Measurements from ENCODE around the gene REEP6. TPM values are rescaled to one million over a fixed set of nuclear protein-coding genes. Genes with fewer than 3 reads are reported as not detected.
"Not testable (repeated sequence)": the region's sequence is repeated elsewhere in the genome, so short reads cannot be mapped to it uniquely, and the experiment has no call there.

Gene REEP6
- total and polyA plus RNA-seq, 7 donors: 0.23 to 2.0 (median 1.3) TPM

DNA sequence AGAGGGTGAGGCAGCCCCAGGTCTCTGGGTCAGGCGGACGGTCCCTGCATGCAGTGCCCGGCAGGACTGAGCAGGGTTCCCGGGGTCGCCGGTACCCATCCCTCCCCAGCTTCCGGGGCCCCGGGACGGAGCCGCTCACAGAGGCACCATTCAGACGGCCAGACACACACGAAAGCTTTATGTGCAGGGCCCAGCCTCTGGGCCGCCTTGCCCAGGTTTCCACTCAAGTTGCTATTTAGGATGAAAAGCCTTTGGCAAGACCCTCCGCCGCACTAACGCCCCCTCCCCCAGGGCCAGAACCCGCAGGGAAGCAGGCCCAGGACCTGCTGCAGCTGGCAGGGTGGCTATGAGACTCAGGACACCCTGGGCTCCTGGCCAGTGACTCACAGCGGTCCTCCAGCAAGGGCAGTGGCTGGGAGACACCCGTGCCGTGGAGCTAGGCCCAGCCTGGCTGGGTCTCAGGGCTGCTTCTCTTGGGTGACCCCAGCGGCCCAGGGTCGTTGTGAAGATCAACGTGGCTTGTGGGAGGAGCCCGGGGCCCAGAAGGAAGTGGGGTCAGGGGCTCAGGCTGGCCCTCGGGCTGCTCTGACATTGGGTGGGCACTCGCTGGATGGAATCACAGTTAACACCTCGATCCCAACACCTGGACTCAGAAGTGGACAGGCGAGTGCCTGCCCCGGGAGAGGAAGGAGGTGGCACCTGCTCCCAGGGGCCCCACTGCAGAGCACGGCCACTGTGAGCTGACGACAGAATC, 16.8 kb upstream of the REEP6 start:
- peaks cover 0 to 42% (median 36%) of the 10 kb centered on the region in 3 donors for H3K27me3 ChIP-seq (ENCODE audit: insufficient read depth in 3 of 3, low read length in 2 of 3)
- H3K36me3 ChIP-seq (ENCODE audit: insufficient read depth in 1 of 2, low read depth in 1 of 2): peaks cover 0 to 18% of the 10 kb centered on the region in 2 donors
- intact Hi-C loops (cut with DNase I): no loop called here
- H3K9me3 ChIP-seq: no peaks in the 10 kb centered on the region
- DNase-seq (peak in 1 of 2 donors; percentile 69), ATAC-seq (peak; percentile 35 to 52 (median 42))
- no peak overlapping the region for H3K4me3 ChIP-seq
- no peak overlapping the region for H3K27ac ChIP-seq
- TF ChIP-seq, protein P1, sequence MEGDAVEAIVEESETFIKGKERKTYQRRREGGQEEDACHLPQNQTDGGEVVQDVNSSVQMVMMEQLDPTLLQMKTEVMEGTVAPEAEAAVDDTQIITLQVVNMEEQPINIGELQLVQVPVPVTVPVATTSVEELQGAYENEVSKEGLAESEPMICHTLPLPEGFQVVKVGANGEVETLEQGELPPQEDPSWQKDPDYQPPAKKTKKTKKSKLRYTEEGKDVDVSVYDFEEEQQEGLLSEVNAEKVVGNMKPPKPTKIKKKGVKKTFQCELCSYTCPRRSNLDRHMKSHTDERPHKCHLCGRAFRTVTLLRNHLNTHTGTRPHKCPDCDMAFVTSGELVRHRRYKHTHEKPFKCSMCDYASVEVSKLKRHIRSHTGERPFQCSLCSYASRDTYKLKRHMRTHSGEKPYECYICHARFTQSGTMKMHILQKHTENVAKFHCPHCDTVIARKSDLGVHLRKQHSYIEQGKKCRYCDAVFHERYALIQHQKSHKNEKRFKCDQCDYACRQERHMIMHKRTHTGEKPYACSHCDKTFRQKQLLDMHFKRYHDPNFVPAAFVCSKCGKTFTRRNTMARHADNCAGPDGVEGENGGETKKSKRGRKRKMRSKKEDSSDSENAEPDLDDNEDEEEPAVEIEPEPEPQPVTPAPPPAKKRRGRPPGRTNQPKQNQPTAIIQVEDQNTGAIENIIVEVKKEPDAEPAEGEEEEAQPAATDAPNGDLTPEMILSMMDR (IDR thresholded peaks at IDR 0.05): no peak
- WGBS, 3 donors: 56 to 65% (median 56%) methylated on average over 31 of the region's 31 CpGs
- peaks cover 41% of the 10 kb centered on the region for H3K4me1 ChIP-seq

DNA sequence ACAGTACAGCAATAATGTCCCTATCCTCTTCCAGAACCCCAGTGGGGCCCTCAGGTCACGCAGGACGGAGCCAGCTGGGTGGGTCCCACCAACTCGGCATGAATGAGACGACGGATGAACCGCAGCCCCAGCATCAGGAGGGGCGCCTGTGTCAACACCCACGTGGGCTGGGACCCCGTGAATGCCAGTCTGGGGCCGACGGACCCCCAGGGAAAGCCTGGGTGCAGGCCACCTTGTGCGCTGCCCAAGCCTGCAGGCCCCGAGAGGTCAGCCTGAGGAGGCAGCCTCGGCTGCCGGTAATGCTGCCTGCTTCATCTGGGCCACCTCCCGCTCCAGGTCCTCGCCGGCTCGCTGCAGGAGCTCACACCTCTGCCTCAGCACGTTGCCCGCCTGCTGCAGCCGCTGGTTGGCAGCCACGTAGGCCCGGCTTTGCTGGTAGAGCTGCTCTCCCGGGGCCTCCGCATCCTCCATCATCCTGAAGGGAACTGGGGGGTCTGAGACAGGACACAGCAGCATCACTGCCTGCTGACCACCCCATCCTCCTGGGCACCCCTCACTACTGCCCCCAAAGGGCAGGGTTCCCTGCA, 16.1 kb upstream of the REEP6 start:
- peaks cover 38% of the 10 kb centered on the region for H3K4me1 ChIP-seq
- DNase-seq: peak; percentile 14 to 56

DNA sequence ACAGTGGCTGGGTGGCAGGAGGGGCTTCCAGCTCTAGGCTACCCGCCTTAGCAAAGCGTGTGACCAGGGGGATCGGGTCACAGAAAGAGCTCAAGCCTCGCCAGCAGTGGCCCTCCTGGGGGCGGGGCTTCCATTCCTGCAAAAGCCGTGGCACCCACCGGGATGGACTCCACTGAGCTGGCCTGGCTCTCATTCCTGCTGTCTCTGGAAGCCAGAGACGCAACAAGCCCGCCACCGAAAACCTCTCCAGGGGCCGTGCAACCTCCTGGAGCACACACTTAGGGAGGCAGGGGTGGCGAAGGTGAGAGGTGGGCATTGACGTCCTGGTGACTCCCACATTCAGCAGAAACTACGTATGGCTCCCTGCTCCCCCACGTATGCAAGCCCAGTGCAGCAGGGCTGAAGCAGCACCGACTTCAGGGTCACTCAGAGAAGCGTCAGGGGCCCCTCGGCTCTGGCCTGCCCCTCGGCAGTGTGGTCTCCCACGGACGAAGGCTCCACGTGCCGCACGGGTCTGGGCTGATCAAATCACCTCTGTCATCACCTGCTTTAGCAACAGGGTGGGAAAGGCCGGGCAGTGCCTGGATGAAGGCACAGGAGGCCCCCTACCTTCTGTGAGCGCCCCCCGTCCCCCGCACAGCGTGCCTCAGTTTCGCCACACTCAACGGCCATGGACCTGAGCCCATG, 15.1 kb upstream of the REEP6 start:
- ATAC-seq: no peak
- 88 to 90% (median 88%) methylated on average over 31 of the region's 31 CpGs for WGBS, 3 donors

More for the DNA sequence above, 16.1 kb upstream of the REEP6 start:
- intact Hi-C loops (cut with DNase I): no loop called here
- ATAC-seq: no peak
- no peak overlapping the region for H3K4me3 ChIP-seq
- H3K9me3 ChIP-seq: no peaks in the 10 kb centered on the region
- H3K27me3 ChIP-seq (ENCODE audit: insufficient read depth in 3 of 3, low read length in 2 of 3): peaks cover 0 to 37% (median 31%) of the 10 kb centered on the region in 3 donors
- 82 to 94% (median 86%) methylated on average over 17 to 26 of the region's 26 CpGs for WGBS, 3 donors
- H3K36me3 ChIP-seq (ENCODE audit: insufficient read depth in 1 of 2, low read depth in 1 of 2): peaks cover 0 to 18% of the 10 kb centered on the region in 2 donors
- no peak overlapping the region for H3K27ac ChIP-seq
- TF ChIP-seq, protein P1 (IDR thresholded peaks at IDR 0.05): no peak

DNA sequence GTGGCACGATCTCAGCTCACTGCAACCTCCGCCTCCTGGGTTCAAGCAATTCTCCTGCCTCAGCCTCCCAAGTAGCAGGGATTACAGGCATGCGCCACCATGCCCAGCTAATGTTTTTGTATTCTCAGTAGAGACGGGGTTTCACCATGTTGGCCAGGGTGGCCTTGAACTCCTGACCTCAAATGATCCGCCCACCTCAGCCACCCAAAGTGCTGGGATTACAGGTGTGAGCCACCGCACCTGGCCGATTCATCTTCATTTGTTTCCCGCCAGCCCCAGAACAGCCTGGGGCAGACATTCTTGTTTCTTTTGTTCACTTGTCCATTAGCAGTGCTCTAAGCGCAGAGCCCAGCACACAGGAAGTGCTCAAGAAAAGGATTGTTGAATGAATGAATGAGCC, 13.9 kb upstream of the REEP6 start:
- 89 to 91% (median 90%) methylated on average over 9 of the region's 9 CpGs for WGBS, 3 donors
- H3K9me3 ChIP-seq; H3K4me3 ChIP-seq; DNase-seq; intact Hi-C loops (cut with DNase I); ATAC-seq; H3K27ac ChIP-seq: not testable (repeated sequence)
- Histone ChIP-seq H3K4me1 (peaks cover 22% of the 10 kb centered on the region), H3K36me3 (ENCODE audit: insufficient read depth in 1 of 2, low read depth in 1 of 2) (peaks cover 0 to 18% of the 10 kb centered on the region in 2 donors), H3K27me3 (ENCODE audit: insufficient read depth in 3 of 3, low read length in 2 of 3) (peaks cover 0 to 15% (median 10%) of the 10 kb centered on the region in 3 donors)

More for the DNA sequence above, 15.1 kb upstream of the REEP6 start:
- no peak overlapping the region for H3K4me3 ChIP-seq
- H3K9me3 ChIP-seq: no peaks in the 10 kb centered on the region
- H3K27ac ChIP-seq: no peak overlapping the region
- H3K4me1 ChIP-seq: peaks cover 28% of the 10 kb centered on the region
- peaks cover 0 to 18% of the 10 kb centered on the region in 2 donors for H3K36me3 ChIP-seq (ENCODE audit: insufficient read depth in 1 of 2, low read depth in 1 of 2)
- TF ChIP-seq, protein P1 (IDR thresholded peaks at IDR 0.05): no peak
- peak in 1 of 2 donors; percentile 43 for DNase-seq
- intact Hi-C loops (cut with DNase I): no loop called here
- peaks cover 0 to 27% (median 21%) of the 10 kb centered on the region in 3 donors for H3K27me3 ChIP-seq (ENCODE audit: insufficient read depth in 3 of 3, low read length in 2 of 3)

Measured in psoas muscle (tissue), 8 donors.